KMS-11 (cell line): ENCODE measurements around the gene PIGL.

ENCODE experiments used
- H2AFZ ChIP-seq: fragments of 200-600 bp; sonication (generic); 2 replicates; pipeline ENCODE4 v1.6.1; 2016; ENCODE audit warnings: antibody characterized with exemption, mixed run types, low read depth
- H3K27ac ChIP-seq: fragments of 200-600 bp; sonication (generic); 2 replicates; pipeline ENCODE4 v1.6.1; 2016; ENCODE audit warnings: mild to moderate bottlenecking, mixed run types
- H3K27me3 ChIP-seq: fragments of 200-600 bp; sonication (generic); 2 replicates; pipeline ENCODE4 v1.6.1; 2017; ENCODE audit warnings: mild to moderate bottlenecking, low read depth, mixed run types, moderate library complexity; ENCODE audit not compliant: insufficient read depth
- H3K36me3 ChIP-seq: fragments of 200-600 bp; sonication (generic); 2 replicates; pipeline ENCODE4 v1.6.1; 2017; ENCODE audit warnings: mild to moderate bottlenecking, mixed run types; ENCODE audit not compliant: insufficient read depth
- H3K4me1 ChIP-seq: fragments of 200-600 bp; sonication (generic); 2 replicates; pipeline ENCODE4 v1.6.1; 2016; ENCODE audit warnings: mild to moderate bottlenecking, low read depth, mixed run types; ENCODE audit not compliant: poor library complexity, severe bottlenecking
- H3K4me2 ChIP-seq: fragments of 200-600 bp; sonication (generic); 2 replicates; pipeline ENCODE4 v1.7.0; 2016; ENCODE audit warnings: mild to moderate bottlenecking, mixed run types
- H3K4me3 ChIP-seq: fragments of 200-600 bp; sonication (generic); IDR thresholded peaks from 2 replicates; pipeline ENCODE4 v1.6.1; 2017; ENCODE audit warnings: low read depth, low read length, mixed read lengths; ENCODE audit not compliant: insufficient read depth
- H3K79me2 ChIP-seq: fragments of 200-600 bp; sonication (generic); 2 replicates; pipeline ENCODE4 v1.6.1; 2016; ENCODE audit warnings: low read depth, mixed run types; ENCODE audit not compliant: insufficient read depth
- H3K9ac ChIP-seq: fragments of 200-600 bp; sonication (generic); 2 replicates; pipeline ENCODE4 v1.6.1; 2016; ENCODE audit warnings: mild to moderate bottlenecking, mixed run types
- H4K20me1 ChIP-seq: fragments of 200-600 bp; sonication (generic); 2 replicates; pipeline ENCODE4 v1.6.1; 2016; ENCODE audit warnings: mild to moderate bottlenecking, mixed run types; ENCODE audit not compliant: insufficient read depth
- CTCF ChIP-seq: fragments of 200-600 bp; sonication (generic); conservative IDR thresholded peaks from 2 replicates; pipeline ENCODE4 v1.6.1; 2017; ENCODE audit warnings: low read depth, mild to moderate bottlenecking, antibody characterized with exemption, low read length, moderate library complexity, mixed read lengths

PIGL gene

DNA sequence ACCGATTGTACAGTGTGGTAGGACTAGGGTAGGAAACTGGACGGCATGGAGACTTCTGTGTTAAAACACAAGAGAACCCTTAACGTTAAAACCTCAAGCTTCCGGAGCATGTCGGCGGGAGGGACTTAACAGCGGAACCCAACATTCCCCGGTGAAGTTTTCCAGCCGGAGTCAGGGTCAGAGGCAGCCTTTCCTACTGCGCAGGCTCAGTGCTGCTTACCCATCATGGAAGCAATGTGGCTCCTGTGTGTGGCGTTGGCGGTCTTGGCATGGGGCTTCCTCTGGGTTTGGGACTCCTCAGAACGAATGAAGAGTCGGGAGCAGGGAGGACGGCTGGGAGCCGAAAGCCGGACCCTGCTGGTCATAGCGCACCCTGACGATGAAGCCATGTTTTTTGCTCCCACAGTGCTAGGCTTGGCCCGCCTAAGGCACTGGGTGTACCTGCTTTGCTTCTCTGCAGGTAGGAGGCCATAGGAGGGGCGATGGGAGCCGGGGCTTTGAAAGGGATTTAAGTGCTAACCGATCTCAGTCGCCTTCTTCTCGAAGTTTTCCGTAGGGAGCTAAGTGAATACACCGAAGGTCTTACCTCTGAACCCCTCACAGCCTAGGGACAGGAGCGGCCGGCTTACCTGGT, at the start of gene PIGL:
Gene PIGL, plus strand, starts transcription at position 209 of the 634 bp plus-strand sequence. Its CDS starts 17 bp downstream, at position 226.
- peak within 1 kb of the TSS; percentile 87; the same call in 1 of the 2 replicates for H3K9ac ChIP-seq
- peak within 1 kb of the TSS; percentile 79; the same call in 1 of the 2 replicates for H3K27ac ChIP-seq
- TF ChIP-seq CTCF = no peak
- H3K79me2 ChIP-seq = peaks cover 51% of the 10 kb centered on the region
- peak within 1 kb of the TSS; percentile 75 for H3K4me2 ChIP-seq
- H3K27me3 ChIP-seq = no peaks in the 10 kb centered on the region
- peak within 1 kb of the TSS; percentile 61 for H2AFZ ChIP-seq
- peaks cover 24% of the 10 kb centered on the region for H3K4me1 ChIP-seq
- no peak within 1 kb of the TSS for H3K4me3 ChIP-seq
- no peaks in the 10 kb centered on the region for H4K20me1 ChIP-seq
- no peaks in the 10 kb centered on the region for H3K36me3 ChIP-seq

GRCh38 chr17:16171613-16172012, 45.4 kb upstream of the PIGL start:
- Histone ChIP-seq H3K4me3 (no peak overlapping the region), H3K4me2 (no peak overlapping the region)

GRCh38 chr17:16178836-16179235, 38.2 kb upstream of the PIGL start:
- Histone ChIP-seq H3K27me3 (no peaks in the 10 kb centered on the region), H3K36me3 (no peaks in the 10 kb centered on the region), H3K79me2 (peaks cover 7% of the 10 kb centered on the region; the same call in 1 of the 2 replicates), H2AFZ (no peak overlapping the region), H3K9ac (no peak overlapping the region), H3K27ac (no peak overlapping the region), H3K4me2 (no peak overlapping the region), H3K4me3 (no peak overlapping the region), H4K20me1 (no peaks in the 10 kb centered on the region), H3K4me1 (peaks cover 12% of the 10 kb centered on the region)
- TF ChIP-seq CTCF = no peak

More at GRCh38 chr17:16171613-16172012, 45.4 kb upstream of the PIGL start:
- H3K27me3 ChIP-seq = no peaks in the 10 kb centered on the region
- peaks cover 5% of the 10 kb centered on the region for H3K4me1 ChIP-seq
- no peak overlapping the region for H3K27ac ChIP-seq
- no peaks in the 10 kb centered on the region for H3K79me2 ChIP-seq
- no peaks in the 10 kb centered on the region for H4K20me1 ChIP-seq
- TF ChIP-seq CTCF = no peak
- H2AFZ ChIP-seq = no peak overlapping the region
- no peaks in the 10 kb centered on the region for H3K36me3 ChIP-seq
- H3K9ac ChIP-seq = no peak overlapping the region

GRCh38 chr17:16181581-16181980, 35.4 kb upstream of the PIGL start:
- Histone ChIP-seq H3K4me1 (peaks cover 7% of the 10 kb centered on the region), H3K4me2 (no peak overlapping the region), H4K20me1 (no peaks in the 10 kb centered on the region), H3K36me3 (no peaks in the 10 kb centered on the region), H3K4me3 (no peak overlapping the region), H3K27ac (no peak overlapping the region), H2AFZ (no peak overlapping the region), H3K79me2 (peaks cover 7% of the 10 kb centered on the region; the same call in 1 of the 2 replicates), H3K27me3 (no peaks in the 10 kb centered on the region), H3K9ac (no peak overlapping the region)
- TF ChIP-seq CTCF = no peak
